GM19467 (cell line): ENCODE data around the gene ANKRD17.
A peak's percentile ranks its signal among the peaks of the same experiment; 100 is the strongest.

Source experiments
- ATAC-seq: cut with Tn5 transposase; IDR thresholded peaks from one replicate; pipeline ENCODE4 v1.9.1; 2021; ENCODE audit warnings: mild to moderate bottlenecking, moderate library complexity; ENCODE audit not compliant: unreplicated experiment

ANKRD17 gene

DNA sequence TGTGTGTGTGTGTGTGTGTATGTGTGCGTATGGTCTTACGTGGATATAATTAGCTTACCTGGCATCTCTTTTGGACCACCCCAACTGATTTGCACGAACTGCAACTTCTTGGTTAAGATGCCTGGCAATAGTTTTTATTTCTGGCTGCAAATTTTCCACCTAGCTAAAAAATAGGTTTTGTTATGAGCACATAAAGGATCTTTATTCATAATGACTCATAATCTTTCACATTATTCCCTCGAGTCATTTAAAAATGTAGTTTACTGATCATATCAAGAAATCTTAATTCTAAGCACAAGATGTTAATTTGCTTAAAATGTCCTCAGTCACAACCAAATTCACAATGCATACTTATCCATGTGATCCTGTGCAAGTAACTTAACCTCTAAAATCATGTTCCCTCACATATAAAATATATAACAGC, 190.6 kb downstream of the ANKRD17 start:
- ATAC-seq, result no peak

DNA sequence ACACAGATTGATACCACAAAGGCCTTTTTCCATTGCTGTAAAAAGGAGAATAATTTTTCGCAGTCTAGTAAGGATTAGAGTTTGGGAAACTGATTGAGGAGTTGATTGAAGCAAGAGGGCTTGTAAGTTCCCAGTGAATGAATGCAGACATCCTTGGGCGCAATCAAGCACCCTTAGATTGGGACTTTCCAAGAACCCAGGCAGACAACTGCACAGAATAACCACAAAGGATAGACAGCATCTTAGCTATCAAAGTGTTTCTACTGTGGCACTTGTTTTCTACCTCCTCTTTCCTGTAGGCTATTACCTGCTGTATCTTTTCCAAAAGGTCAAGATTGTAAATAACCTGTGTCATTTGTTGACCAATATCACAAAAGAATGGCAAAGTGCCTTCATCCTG, 191.7 kb downstream of the ANKRD17 start:
- ATAC-seq, result no peak

DNA sequence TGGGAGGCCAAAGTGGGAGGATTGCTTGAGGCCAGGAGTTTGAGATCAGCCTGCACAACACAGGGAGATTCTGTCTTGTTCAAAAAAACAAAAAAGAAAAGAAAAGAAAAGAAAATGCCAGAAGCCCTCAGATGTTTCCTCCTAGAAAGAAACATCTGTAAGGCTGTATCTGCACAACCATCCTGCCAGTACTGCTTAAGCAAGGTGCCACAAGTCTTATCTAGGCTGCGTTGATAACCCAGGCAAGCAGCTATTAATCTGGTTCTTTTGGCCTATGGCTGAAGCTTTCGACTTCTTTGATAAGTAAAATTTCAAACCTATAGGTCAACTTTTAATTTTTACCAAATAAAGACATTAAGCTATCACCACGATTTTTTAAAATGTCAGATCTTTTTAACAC, 192.2 kb downstream of the ANKRD17 start:
- no peak for ATAC-seq

DNA sequence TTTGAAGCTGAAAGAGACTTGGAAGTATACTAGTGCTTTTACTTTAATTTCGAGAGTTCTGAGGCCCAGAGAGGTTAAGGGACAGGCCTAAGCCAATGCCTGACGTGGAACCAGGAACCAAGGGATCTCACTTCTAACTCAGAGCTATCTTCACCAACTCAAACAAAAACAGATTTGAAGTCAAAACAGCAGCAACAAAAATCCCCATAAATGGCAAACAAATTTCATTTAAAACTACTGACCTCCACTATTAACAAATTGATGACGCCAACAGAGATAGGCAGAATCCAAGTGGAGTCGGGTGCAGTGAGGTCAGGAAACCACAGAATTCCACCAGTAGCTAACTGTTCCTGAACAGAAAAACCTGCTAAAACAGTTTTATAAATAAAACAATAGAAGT, 194.1 kb downstream of the ANKRD17 start:
- ATAC-seq, result no peak

DNA sequence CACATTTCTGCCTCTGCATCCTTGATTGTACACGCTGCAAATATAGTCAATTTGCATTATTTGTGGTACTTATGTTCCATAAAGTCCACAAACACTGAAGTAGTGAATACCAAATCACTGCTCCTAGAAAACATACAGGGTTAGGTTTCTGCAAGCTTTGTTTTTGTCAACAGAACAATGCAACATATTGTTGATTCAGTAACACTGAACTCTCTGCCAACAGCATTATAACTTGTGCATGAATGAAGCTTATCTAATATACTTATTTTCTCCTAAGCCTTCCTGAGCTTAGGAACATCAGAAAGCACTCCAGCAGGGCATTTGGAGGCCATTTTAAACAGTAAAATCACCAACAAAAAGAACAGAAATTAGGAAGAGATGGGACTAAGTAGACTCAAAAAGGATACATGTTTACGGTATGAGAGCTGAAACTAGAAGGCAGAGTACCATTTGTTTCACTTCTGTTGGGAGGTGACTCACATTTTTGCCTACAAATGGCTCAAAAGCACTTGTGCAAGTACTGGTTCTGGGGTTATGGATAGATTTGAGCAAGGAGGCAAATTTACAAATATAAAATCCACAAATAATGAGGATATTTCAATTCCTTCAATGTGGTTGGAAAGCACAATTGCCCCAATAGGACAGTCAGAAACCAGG, 203.2 kb downstream of the ANKRD17 start:
- ATAC-seq, result peak; percentile 52

DNA sequence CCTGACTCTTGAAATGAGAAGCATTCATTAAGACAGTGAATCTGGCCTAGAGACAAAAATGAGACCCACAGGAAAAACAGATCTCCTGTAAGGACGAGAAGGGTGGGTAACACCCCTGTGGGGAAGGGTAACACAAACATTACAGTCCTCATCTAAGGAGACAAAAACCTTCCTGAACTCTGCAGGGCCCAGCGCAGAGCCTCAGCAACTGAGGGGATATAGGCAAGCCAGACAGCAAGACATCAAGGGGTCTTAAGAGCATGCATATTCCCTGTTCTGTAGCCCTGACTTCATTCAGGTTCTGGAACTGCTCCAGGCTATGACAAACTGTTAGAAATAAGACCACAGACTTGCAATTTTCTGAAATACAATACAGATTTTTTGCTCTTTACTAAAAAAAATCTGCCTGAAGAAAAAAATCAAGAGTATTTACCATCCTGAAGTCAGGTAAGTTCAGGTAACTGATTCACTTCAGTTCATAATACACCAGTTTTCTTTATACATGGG, 204.6 kb downstream of the ANKRD17 start:
- no peak for ATAC-seq

DNA sequence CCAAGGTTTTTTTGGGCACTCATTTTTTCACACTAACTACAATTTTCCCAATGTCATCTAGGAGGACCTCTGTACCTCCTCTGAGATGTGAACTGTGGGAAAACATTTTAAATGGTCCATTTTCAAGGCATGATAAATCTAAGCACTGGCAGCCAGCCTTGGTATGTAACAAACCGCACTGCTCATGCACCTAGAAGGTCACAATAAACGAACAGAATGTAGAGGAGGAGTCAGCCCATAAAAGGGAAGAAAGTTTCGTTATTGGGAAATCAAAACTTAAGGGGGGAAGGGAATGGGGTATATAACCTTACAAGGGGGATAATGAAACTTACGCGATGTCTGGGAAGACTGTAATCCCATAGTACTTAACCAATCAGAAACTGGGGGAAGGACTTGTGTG, 205.5 kb downstream of the ANKRD17 start:
- ATAC-seq, result no peak

DNA sequence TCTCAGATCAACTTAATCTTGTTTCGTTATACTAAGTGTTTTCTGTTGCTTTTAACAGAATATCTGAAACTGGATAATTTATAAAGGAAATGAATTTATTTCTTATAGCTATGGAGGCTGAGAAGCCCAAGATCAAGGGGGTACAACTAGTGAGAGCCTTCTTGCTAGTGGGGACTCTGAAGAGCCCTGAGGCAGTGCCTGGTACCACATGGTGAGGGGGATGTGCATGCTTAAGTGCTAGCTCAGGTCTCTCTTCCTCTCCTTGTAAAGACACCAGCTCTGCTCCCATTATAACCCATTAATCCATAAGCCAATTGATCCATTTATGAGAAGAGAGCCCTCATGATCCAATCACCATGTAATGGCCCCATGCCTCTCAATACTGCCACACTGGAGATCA, 207.0 kb downstream of the ANKRD17 start:
- no peak for ATAC-seq

DNA sequence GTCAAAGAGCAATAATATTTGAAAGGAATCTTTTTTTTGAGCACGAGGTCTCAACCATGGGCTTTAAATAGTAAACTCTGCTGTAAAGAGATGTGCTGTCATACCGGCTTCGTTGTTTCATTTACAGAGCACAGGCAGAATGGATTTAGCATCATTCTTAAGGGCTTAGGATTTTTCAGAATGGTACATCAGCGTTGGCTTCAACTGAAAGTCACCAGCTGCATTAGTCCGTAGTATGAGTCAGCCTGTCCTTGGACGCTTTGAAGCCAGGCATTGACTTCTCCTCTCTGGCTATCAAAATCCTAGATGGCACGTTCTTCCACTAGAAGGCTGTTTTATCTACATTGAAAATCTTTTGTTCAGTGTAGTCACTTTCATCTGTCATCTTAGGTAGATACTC, 212.7 kb downstream of the ANKRD17 start:
- no peak for ATAC-seq

DNA sequence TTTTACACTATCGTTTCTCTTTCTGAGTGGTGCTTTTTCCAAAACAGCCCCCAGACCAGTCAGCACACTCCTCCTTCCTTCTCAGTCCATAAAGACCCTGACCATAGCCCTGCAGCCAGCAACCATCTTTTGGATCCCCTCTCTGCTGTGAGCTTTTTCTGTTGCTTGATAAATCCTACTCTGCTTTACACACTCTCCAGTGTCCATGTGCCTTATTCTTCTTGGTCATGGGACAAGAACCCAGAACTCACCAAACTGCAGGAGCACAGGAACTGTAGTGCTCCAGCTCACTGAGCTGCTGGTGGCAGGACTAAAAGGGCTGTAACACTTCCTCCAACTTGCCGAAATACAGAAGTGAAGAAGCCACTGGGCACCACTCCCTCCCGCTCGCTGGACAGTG, 221.5 kb downstream of the ANKRD17 start:
- ATAC-seq, result no peak

DNA sequence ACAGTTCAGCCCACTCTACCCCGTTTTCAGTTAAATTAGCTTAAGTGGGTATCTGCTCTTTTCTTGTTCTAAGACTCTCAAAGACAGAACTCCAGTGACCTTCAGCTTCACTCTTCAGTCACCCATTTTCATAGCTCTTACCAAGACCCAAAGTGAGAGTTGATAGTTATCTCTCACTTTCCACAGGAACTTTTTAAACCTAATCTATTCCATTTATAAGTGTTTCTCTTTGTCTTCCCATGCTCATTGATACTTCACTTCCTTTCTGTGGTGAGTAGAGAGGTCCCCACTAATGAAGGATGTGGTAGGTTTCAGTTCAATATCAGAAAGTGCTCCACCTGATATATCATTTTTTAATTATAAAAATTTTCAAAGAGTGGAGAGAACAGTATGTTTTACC, 222.5 kb downstream of the ANKRD17 start:
- ATAC-seq, result no peak

DNA sequence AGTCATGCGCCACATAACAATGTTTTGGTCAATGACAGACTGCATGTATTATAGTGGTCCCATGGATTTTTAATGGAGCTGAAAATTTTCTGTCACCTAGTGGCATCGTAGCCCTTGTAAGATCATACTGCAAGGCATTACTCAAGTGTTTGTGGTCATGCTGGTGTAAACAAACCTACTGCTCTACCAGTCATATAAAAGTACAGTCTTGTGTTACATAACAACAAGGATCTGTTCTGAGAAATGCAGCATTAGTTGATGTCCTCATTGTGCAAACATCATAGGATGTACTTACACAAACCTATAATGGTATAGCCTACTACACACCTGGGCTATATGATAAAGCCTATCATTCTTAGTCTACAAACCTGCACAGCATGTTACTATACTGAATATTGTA, 223.7 kb downstream of the ANKRD17 start:
- no peak for ATAC-seq

DNA sequence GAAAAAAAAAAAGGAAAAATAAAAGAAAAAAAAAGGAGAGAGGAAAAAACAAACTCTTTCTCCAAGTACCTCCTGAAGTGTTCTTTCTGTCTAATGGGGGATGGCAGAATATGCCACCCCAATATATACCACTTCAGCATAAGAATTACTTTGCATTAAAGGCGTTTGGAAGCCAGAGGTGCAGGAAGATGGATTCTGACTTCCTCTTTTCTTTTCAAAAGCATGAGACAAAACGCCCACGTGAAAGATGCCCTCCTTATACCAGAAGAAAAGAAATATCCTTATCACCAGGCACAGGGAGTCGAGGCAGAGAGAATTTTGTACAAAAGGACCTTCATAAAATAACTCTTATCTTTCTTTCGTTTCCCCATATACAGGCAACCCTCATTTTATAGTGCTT, 230.0 kb downstream of the ANKRD17 start:
- no peak for ATAC-seq
